ENCODE results near the gene VAPB. TPM values are rescaled to one million over a fixed set of nuclear protein-coding genes. Genes with fewer than 3 reads are reported as not detected.

The VAPB gene
- total RNA-seq, 1 experiment from 2014 or later = 51.1 TPM

GRCh38 chr20:58416057-58416456, 27.0 kb downstream of the VAPB start:
- Histone ChIP-seq H3K27me3 (ENCODE audit: insufficient read depth, low read length) (no peaks in the 10 kb centered on the region), H3K27ac (ENCODE audit: low read depth, low read length) (no peak overlapping the region), H3K4me2 (ENCODE audit: low read length) (no peak overlapping the region), H2AFZ (ENCODE audit: low read depth, low read length, poor library complexity, severe bottlenecking) (no peak overlapping the region), H3K4me3 (replicated peaks in 1 of 2; ENCODE audit: low read depth in 1 of 2, low read length in 2 of 2) (no peak overlapping the region), H3K9ac (ENCODE audit: low read length) (no peak overlapping the region), H3K9me2 (ENCODE audit: insufficient read depth) (no peaks in the 10 kb centered on the region), H3K79me2 (ENCODE audit: insufficient read depth, low read length) (peaks cover 76% of the 10 kb centered on the region), H4K20me1 (ENCODE audit: insufficient read depth) (peaks cover 9% of the 10 kb centered on the region; the same call in 1 of the 2 replicates), H3K36me3 (ENCODE audit: control insufficient read depth in 1 of 2, insufficient read depth in 2 of 2, low read length in 2 of 2) (no peaks in the 10 kb centered on the region), H3K9me3 (ENCODE audit: control insufficient read depth in 1 of 2, insufficient read depth in 1 of 2, low read depth in 1 of 2, low read length in 2 of 2) (no peaks in the 10 kb centered on the region), H3K4me1 (ENCODE audit: control insufficient read depth in 1 of 2, insufficient read depth in 2 of 2, low read length in 2 of 2) (peaks cover 0 to 9% of the 10 kb centered on the region in 2 experiments; a peak in 2 of 4 replicates)
- no TSS peak for BruUV-seq (replicated peaks)
- intact Hi-C loops (cut with micrococcal nuclease) = no loop called here
- CTCF ChIA-PET = no interaction called here
- POLR2A ChIA-PET = no interaction called here
- ATAC-seq (no peak), DNase-seq (ENCODE audit: low read depth, low spot score) (no peak)
- TF ChIP-seq REST (IDR thresholded peaks at IDR 0.05; ENCODE audit: low read depth) (no peak), RAD21 (IDR thresholded peaks at IDR 0.05; ENCODE audit: low read depth) (no peak), EZH2phosphoT487 (IDR thresholded peaks at IDR 0.05; ENCODE audit: borderline replicate concordance) (no peak), EZH2 (IDR thresholded peaks at IDR 0.05) (no peak), ATF3 (IDR thresholded peaks at IDR 0.05) (no peak), TCF7L2 (IDR thresholded peaks at IDR 0.05; ENCODE audit: borderline replicate concordance, extremely low read depth, insufficient read depth, insufficient read length) (no peak), ZNF274 (IDR thresholded peaks at IDR 0.05; ENCODE audit: low read depth, low read length) (no peak), CEBPB (IDR thresholded peaks at IDR 0.05; ENCODE audit: low read depth) (no peak), POLR2AphosphoS5 (IDR thresholded peaks at IDR 0.05; ENCODE audit: low read depth, low read length) (no peak), SIN3A (IDR thresholded peaks at IDR 0.05; ENCODE audit: low read depth) (no peak), EGR1 (IDR thresholded peaks at IDR 0.05; ENCODE audit: low read depth) (no peak), MAX (IDR thresholded peaks at IDR 0.05) (no peak), FOSL1 (IDR thresholded peaks at IDR 0.05; ENCODE audit: low read depth) (no peak), ZFX (IDR thresholded peaks at IDR 0.05) (no peak), SRF (IDR thresholded peaks at IDR 0.05; ENCODE audit: low read depth) (no peak), CBX3 (IDR thresholded peaks at IDR 0.05; ENCODE audit: low read depth) (no peak), ELF1 (IDR thresholded peaks at IDR 0.05; ENCODE audit: borderline replicate concordance, low read depth) (no peak), JUND (IDR thresholded peaks at IDR 0.05) (no peak), YY1 (IDR thresholded peaks at IDR 0.05; ENCODE audit: extremely low read depth, insufficient replicate concordance, low read depth, low read length) (no peak), CTCF (IDR thresholded peaks at IDR 0.05 in 2 of 3, conservative IDR thresholded peaks at IDR 0.05 in 1 of 3; ENCODE audit: borderline replicate concordance in 1 of 3, insufficient read depth in 1 of 3, low read depth in 2 of 3, low read length in 2 of 3) (no peak)
- RAD21 ChIA-PET (ENCODE audit: low non-redundant PET in 1 of 2, low total read pairs in 2 of 2, uncharacterized antibody in 2 of 2, unreplicated experiment in 2 of 2) = no interaction called here
